H1 (cell line): ENCODE measurements around the gene SUMF2. TPM values are rescaled to one million over a fixed set of nuclear protein-coding genes. Genes with fewer than 3 reads are reported as not detected.
A peak's percentile ranks its signal among the peaks of the same experiment; 100 is the strongest.

Experiments used
- CHD2 ChIP-seq: IDR thresholded peaks from 2 replicates; pipeline ENCODE4 v1.6.1; 2012; ENCODE audit warnings: low read length, improper control_type of control experiment
- KDM1A ChIP-seq: fragments of 200-600, 300-600 bp; sonication (generic); IDR thresholded peaks from 2 replicates; pipeline ENCODE4 v1.7.1; 2016; ENCODE audit warnings: mild to moderate bottlenecking, low read length, borderline replicate concordance
- PHF8 ChIP-seq: fragments of 200-600 bp; sonication (generic); conservative IDR thresholded peaks from 2 replicates; pipeline ENCODE4 v1.7.1; 2012; ENCODE audit warnings: low read depth, mild to moderate bottlenecking, inconsistent platforms, low read length, moderate library complexity
- SIN3A ChIP-seq, 2 experiments: IDR thresholded peaks in 1 of 2; conservative IDR thresholded peaks in 1 of 2; 2 replicates each; pipeline ENCODE4 v1.6.1; 2011 to 2012; ENCODE audit warnings: low read length in 2 of 2, improper control_type of control experiment in 1 of 2, low read depth in 1 of 2, mild to moderate bottlenecking in 1 of 2
- SP1 ChIP-seq: IDR thresholded peaks from 2 replicates; pipeline ENCODE4 v1.6.1; 2011; ENCODE audit warnings: low read depth, low read length
- TAF7 ChIP-seq: optimal IDR thresholded peaks from 2 replicates; pipeline ENCODE3; 2011; ENCODE audit warnings: low read depth, mild to moderate bottlenecking, inconsistent platforms, low read length, moderate library complexity, borderline replicate concordance
- polyA plus RNA-seq, 7 experiments: library from polyadenylated mRNA; depleted of rRNA in 3 of 7; stranded (reverse) in 5 of 7; unstranded in 2 of 7; fragments of >200 nt in 5 of 7; fragments of 200-250 nt in 2 of 7; gene quantifications; 1 replicate in 5 of 7; 2 replicates in 1 of 7; 4 replicates in 1 of 7; pipeline versions ENCODE4 v1.2.1 to v1.2.3, GENCODE V29; 2011 to 2013; ENCODE audit warnings: missing spikeins in 2 of 7, mixed read lengths in 2 of 7
- total RNA-seq: library from RNA; stranded (reverse); fragmentation: NEBNext Ultra II Directional; extraction: Animal tissue kit (Norgen Biotek cat#: 25700); gene quantifications from 2 replicates; pipeline ENCODE4 v1.2.1, GENCODE V29; 2021
- TF ChIP-seq, protein P1 (sequence below): IDR thresholded peaks from 2 replicates; pipeline ENCODE4 v1.6.1; 2012; ENCODE audit warnings: inconsistent platforms
- TF ChIP-seq, protein P2 (sequence below): IDR thresholded peaks from 2 replicates; pipeline ENCODE4 v1.6.1; 2011; ENCODE audit warnings: low read length, improper control_type of control experiment
- TF ChIP-seq, protein P3 (sequence below): IDR thresholded peaks from 2 replicates; pipeline ENCODE4 v1.6.1; 2012; ENCODE audit warnings: inconsistent platforms

Gene SUMF2
- total and polyA plus RNA-seq, 2 of the 8 experiments (the other 6 are each of a cell fraction or from before 2014, with no cell fraction given): 39.8 to 59.2 TPM

DNA sequence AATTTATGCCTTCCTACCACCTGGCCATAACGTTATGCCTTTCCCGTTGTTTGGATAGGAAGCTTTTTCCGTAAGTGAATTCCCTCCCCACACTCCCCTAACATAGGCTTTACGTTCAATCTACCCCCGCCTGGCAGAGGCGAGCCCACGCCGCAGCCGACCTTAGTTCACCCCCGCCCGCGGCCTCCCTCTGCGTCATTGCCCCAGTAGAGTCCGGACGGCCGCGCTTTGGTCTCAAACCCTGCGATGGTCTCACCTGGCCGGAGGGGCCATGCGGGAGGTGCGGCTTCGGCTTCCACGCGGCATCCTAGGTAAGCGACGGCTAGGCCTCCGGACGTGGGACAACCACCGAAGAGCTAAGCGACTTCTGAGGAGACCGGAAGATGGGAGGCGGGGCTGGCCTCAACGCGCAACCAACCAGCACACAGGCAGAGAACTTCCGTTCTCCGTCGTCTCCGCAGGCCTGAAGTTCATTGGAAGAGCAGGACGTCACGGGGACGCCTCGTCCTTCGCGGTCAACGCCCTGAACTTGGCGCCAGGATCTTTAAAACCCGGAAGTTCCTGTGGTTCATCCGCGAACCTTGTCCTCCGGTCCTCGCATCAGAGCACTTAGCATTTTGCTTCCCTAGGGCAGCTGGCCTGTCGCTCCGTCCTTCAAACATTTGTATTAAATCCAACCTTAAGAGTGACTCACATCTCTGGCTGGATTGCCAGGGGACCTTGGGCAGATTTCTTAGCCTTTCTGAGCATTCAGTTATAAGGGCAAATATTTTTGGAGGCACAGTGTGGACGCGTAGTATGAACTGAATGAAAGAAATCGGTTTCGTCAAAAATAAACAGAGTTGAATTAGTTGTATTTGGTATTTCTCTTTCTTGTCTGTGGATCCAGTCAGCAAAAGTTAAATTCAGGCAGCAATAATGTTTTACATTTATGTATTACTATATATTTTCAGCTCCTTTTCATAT lies 42.3 kb downstream of the SUMF2 start, which contains the start of gene CHCHD2 (continued):
- TF ChIP-seq, protein P1, sequence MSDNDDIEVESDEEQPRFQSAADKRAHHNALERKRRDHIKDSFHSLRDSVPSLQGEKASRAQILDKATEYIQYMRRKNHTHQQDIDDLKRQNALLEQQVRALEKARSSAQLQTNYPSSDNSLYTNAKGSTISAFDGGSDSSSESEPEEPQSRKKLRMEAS: 0 out of 2 replicates have a peak, but pooled peaks have one; percentile 33
- peak; percentile 45 for TF ChIP-seq TAF7
- TF ChIP-seq CHD2: peak; percentile 63
- TF ChIP-seq KDM1A: no peak
- TF ChIP-seq SP1: peak; percentile 88
- TF ChIP-seq PHF8: peak; percentile 54; the same call in 1 of the 2 replicates
- TF ChIP-seq SIN3A (conservative IDR thresholded peaks at IDR 0.05 in 1 of 2, IDR thresholded peaks at IDR 0.05 in 1 of 2; ENCODE audit: low read depth in 1 of 2, low read length in 2 of 2): 0 out of 4 replicates have a peak, but pooled peaks of 1 of the 2 experiments have one; percentile 19
- TF ChIP-seq, protein P2, sequence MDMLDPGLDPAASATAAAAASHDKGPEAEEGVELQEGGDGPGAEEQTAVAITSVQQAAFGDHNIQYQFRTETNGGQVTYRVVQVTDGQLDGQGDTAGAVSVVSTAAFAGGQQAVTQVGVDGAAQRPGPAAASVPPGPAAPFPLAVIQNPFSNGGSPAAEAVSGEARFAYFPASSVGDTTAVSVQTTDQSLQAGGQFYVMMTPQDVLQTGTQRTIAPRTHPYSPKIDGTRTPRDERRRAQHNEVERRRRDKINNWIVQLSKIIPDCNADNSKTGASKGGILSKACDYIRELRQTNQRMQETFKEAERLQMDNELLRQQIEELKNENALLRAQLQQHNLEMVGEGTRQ: 0 out of 2 replicates have a peak, but pooled peaks have one; percentile 15
- TF ChIP-seq, protein P3, sequence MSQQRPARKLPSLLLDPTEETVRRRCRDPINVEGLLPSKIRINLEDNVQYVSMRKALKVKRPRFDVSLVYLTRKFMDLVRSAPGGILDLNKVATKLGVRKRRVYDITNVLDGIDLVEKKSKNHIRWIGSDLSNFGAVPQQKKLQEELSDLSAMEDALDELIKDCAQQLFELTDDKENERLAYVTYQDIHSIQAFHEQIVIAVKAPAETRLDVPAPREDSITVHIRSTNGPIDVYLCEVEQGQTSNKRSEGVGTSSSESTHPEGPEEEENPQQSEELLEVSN: peak; percentile 36; the same call in 1 of the 2 replicates
